HCT116 (cell line): ENCODE results near the gene MGRN1. TPM values are rescaled to one million over a fixed set of nuclear protein-coding genes. Genes with fewer than 3 reads are reported as not detected.

ENCODE experiments used
- ATAC-seq: fragments of 200-7000 bp; cut with Tn5 transposase; 2 replicates; pipeline ENCODE4 v1.9.1; 2020; ENCODE audit warnings: mild to moderate bottlenecking, moderate library complexity
- BruUV-seq: library from RNA; stranded (reverse); fragments of 400-500 nt; replicated peaks from 2 replicates; lab custom pipeline; 2021; lab: Mats Ljungman, UMichigan
- CTCF ChIA-PET: fragments of 300-600 bp; sonication (Branson Sonifier 250); formaldehyde crosslinking; loops from one replicate; lab custom pipeline; 2021; ENCODE audit warnings: antibody characterized with exemption; lab: Charles Lee
- POLR2A ChIA-PET: fragments of 300-600, 350-600 bp; sonication (Branson Sonifier 250); formaldehyde crosslinking; loops from one replicate; lab custom pipeline; 2021; ENCODE audit warnings: antibody characterized with exemption; lab: Charles Lee
- RAD21 ChIA-PET, 2 experiments: fragments of 300-600 bp; sonication (Branson Sonifier 250); formaldehyde crosslinking; loops; one replicate each; lab custom pipeline; 2023; ENCODE audit warnings: low total read pairs in 2 of 2; ENCODE audit not compliant: uncharacterized antibody in 2 of 2, unreplicated experiment in 2 of 2, low non-redundant PET in 1 of 2; lab: Charles Lee
- DNase-seq: peaks from one replicate; pipeline ENCODE4 v3.0.0-alpha.2; 2010; ENCODE audit warnings: low read depth, low spot score
- H2AFZ ChIP-seq: fragments of 200-600 bp; shearing (Covaris generic), sonication (generic); 2 replicates; pipeline ENCODE4 v1.6.1; 2017; ENCODE audit warnings: low read depth, mixed run types, mixed read lengths, antibody characterized with exemption, low read length; ENCODE audit not compliant: poor library complexity, severe bottlenecking
- H3K27ac ChIP-seq: 2 replicates; pipeline ENCODE4 v1.5.1; 2012; ENCODE audit warnings: low read depth, low read length
- H3K27me3 ChIP-seq: fragments of 200-600 bp; sonication (generic); 2 replicates; pipeline ENCODE4 v1.6.1; 2016; ENCODE audit warnings: mixed run types, low read length, mixed read lengths; ENCODE audit not compliant: insufficient read depth
- H3K36me3 ChIP-seq, 2 experiments: fragments of 200-500 bp in 1 of 2; fragments of 200-600 bp in 1 of 2; sonication (Bioruptor generic) in 1 of 2; sonication (generic) in 1 of 2; 2 replicates each; pipeline versions ENCODE4 v1.5.1 to v1.6.1; 2014 to 2016; ENCODE audit warnings: low read length in 2 of 2, inconsistent platforms in 1 of 2, mixed read lengths in 1 of 2, mixed run types in 1 of 2; ENCODE audit not compliant: insufficient read depth in 2 of 2, control insufficient read depth in 1 of 2
- H3K4me1 ChIP-seq, 2 experiments: fragments of 200-600 bp in 1 of 2; sonication (generic) in 1 of 2; 2 replicates each; pipeline versions ENCODE4 v1.5.1 to v1.6.1; 2012 to 2017; ENCODE audit warnings: low read length in 2 of 2, inconsistent platforms in 1 of 2, mild to moderate bottlenecking in 1 of 2, mixed read lengths in 1 of 2, mixed run types in 1 of 2, moderate library complexity in 1 of 2; ENCODE audit not compliant: insufficient read depth in 2 of 2, control insufficient read depth in 1 of 2
- H3K4me2 ChIP-seq: fragments of 200-600 bp; sonication (generic); 2 replicates; pipeline ENCODE4 v1.6.1; 2017; ENCODE audit warnings: mixed run types, low read length, mixed read lengths
- H3K4me3 ChIP-seq, 2 experiments: fragments of 200-600 bp in 1 of 2; sonication (generic) in 1 of 2; replicated peaks in 1 of 2; 2 replicates each; pipeline ENCODE4 v1.5.1; 2011 to 2016; ENCODE audit warnings: low read length in 2 of 2, control low read depth in 1 of 2, low read depth in 1 of 2, mild to moderate bottlenecking in 1 of 2, mixed read lengths in 1 of 2, mixed run types in 1 of 2
- H3K79me2 ChIP-seq: fragments of 200-600 bp; sonication (generic); 2 replicates; pipeline ENCODE4 v1.6.1; 2017; ENCODE audit warnings: mild to moderate bottlenecking, mixed run types, low read length, moderate library complexity, mixed read lengths; ENCODE audit not compliant: insufficient read depth
- H3K9ac ChIP-seq: fragments of 200-600 bp; sonication (generic); 2 replicates; pipeline ENCODE4 v1.6.1; 2016; ENCODE audit warnings: low read length, mixed read lengths
- H3K9me2 ChIP-seq: fragments of 200-600 bp; sonication (generic), shearing (Covaris generic); 2 replicates; pipeline ENCODE4 v1.6.1; 2017; ENCODE audit warnings: mixed run types, mild to moderate bottlenecking, moderate library complexity; ENCODE audit not compliant: insufficient read depth
- H3K9me3 ChIP-seq, 2 experiments: fragments of 200-500 bp in 1 of 2; fragments of 200-600 bp in 1 of 2; sonication (Bioruptor generic) in 1 of 2; sonication (generic) in 1 of 2; 2 replicates each; pipeline ENCODE4 v1.6.1; 2014 to 2017; ENCODE audit warnings: low read length in 2 of 2, mixed read lengths in 2 of 2, inconsistent platforms in 1 of 2, low read depth in 1 of 2, mild to moderate bottlenecking in 1 of 2, mixed run types in 1 of 2, moderate library complexity in 1 of 2; ENCODE audit not compliant: control insufficient read depth in 1 of 2, insufficient read depth in 1 of 2
- H4K20me1 ChIP-seq: fragments of 200-600 bp; sonication (generic), shearing (Covaris generic); 2 replicates; pipeline ENCODE4 v1.6.1; 2017; ENCODE audit warnings: mixed run types, mild to moderate bottlenecking, moderate library complexity; ENCODE audit not compliant: insufficient read depth
- CBX3 ChIP-seq: IDR thresholded peaks from 2 replicates; pipeline ENCODE4 v1.6.1; 2012; ENCODE audit warnings: low read depth
- EZH2phosphoT487 ChIP-seq: fragments of 200-600 bp; IDR thresholded peaks from 2 replicates; pipeline ENCODE4 v1.6.1; 2018; ENCODE audit warnings: antibody characterized with exemption, borderline replicate concordance
- SP1 ChIP-seq: IDR thresholded peaks from 2 replicates; pipeline ENCODE4 v1.6.1; 2012; ENCODE audit warnings: low read depth
- SRF ChIP-seq: IDR thresholded peaks from 2 replicates; pipeline ENCODE4 v1.6.1; 2012; ENCODE audit warnings: low read depth
- YY1 ChIP-seq: IDR thresholded peaks from 2 replicates; pipeline ENCODE4 v1.6.1; 2011; ENCODE audit warnings: low read length, low read depth, moderate library complexity, mild to moderate bottlenecking; ENCODE audit not compliant: insufficient replicate concordance; ENCODE audit errors: extremely low read depth
- intact Hi-C: fragments of 100-400 bp; cut with micrococcal nuclease; formaldehyde crosslinking; loops from 2 replicates; pipeline ENCODE4 v1.10.0; 2022
- total RNA-seq: library from RNA; stranded (reverse); gene quantifications from one replicate; pipeline ENCODE4 v1.2.1, GENCODE V29; 2021; ENCODE audit not compliant: unreplicated experiment

The MGRN1 gene
- total RNA-seq, 1 experiment from 2014 or later, result 50.6 TPM

DNA sequence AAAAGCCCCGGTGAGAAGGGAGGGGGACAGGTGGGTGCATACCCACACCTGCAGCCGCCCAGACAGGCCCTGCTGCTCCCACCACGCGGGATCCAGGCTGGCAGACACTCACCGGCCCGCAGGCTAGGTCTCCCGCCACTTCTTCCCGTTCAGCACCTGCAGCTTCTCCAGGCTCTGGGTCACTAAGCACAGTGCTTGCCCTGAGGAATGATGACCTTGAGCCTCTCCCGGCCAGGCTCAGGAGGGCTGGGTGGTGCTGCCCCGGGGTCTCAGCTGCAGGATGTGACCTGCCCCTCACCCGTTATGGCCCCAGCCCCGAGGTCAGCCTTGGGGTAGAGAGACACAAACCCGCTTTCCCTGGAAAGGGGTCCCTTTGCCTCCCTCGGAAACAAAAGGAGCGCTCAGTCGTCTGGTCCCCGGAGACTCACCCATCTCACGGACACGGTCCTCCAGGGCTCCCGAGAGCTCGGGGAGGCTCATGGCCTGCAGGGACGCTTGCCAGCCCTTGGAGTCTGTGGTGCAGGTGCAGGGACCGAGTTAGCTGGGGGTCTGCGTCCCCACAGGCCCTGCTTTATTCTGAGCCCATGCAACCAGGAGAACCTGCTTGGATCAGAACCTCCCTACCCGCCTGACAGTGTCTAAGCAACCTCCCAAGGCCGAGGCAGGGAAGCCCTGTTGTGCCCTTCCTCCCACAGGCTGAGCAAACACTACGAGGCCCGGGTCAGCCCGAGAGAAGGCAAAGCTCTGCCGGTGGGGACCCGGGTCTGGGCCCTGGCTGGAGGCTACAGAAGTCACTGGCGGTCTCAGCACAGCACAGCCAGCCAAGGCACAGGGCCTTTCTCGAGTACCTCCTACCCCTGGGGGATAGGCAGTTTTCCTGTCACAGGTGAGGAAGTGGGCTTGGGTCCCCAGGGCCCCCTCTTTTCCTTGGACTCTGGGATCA is 72.5 kb downstream of the MGRN1 start:
- no peak overlapping the region for H2AFZ ChIP-seq
- RAD21 ChIA-PET, result no interaction called here
- no peaks in the 10 kb centered on the region; the same call in 1 of the 2 replicates for H3K79me2 ChIP-seq
- CTCF ChIA-PET, result no interaction called here
- H3K9ac ChIP-seq, result no peak overlapping the region
- peaks cover 12% of the 10 kb centered on the region in 2 experiments; a peak in 3 of 4 replicates for H3K36me3 ChIP-seq
- peaks cover 8 to 16% of the 10 kb centered on the region in 2 experiments; a peak in 2 of 4 replicates for H3K4me1 ChIP-seq
- intact Hi-C loops, result no loop called here
- no peak for TF ChIP-seq YY1
- H3K9me2 ChIP-seq, result no peaks in the 10 kb centered on the region
- no TSS peak for BruUV-seq
- POLR2A ChIA-PET, result no interaction called here
- H4K20me1 ChIP-seq, result no peaks in the 10 kb centered on the region
- H3K27ac ChIP-seq, result no peak overlapping the region
- no peak overlapping the region for H3K4me2 ChIP-seq
- no peak for ATAC-seq
- no peak overlapping the region for H3K4me3 ChIP-seq
- H3K27me3 ChIP-seq, result no peaks in the 10 kb centered on the region
- no peaks in the 10 kb centered on the region for H3K9me3 ChIP-seq
- DNase-seq, result no peak

DNA sequence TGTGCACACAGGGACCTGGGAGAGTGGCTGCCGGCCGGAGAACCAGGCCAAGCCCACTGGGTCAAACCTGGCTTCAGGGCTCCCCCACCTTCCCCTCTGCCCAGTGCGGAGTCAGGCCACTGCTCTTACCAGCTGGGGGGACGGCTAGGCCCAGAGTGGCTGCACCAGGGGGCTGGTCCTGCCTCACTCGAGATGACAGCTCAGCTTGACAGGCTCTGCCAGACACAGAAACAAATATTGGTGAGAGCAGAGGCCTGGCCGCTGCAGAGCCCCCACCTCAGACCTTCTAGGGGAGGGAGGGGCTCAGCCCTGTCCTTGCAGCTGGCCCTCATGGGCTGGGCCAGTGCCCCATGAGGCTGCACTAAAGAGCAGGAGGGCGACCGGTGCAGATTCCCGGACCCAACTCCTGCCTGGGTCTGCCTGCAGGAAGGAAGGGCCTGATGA is 73.2 kb downstream of the MGRN1 start:
- no peak for DNase-seq
- Histone ChIP-seq H2AFZ (no peak overlapping the region), H3K4me2 (no peak overlapping the region), H3K4me1 (peaks cover 2 to 12% of the 10 kb centered on the region in 2 experiments; a peak in 2 of 4 replicates), H3K27me3 (no peaks in the 10 kb centered on the region), H3K9me3 (no peaks in the 10 kb centered on the region), H3K4me3 (no peak overlapping the region), H4K20me1 (no peaks in the 10 kb centered on the region), H3K79me2 (no peaks in the 10 kb centered on the region; the same call in 1 of the 2 replicates), H3K27ac (no peak overlapping the region), H3K36me3 (peaks cover 14 to 15% of the 10 kb centered on the region in 2 experiments; a peak in 3 of 4 replicates), H3K9me2 (no peaks in the 10 kb centered on the region), H3K9ac (no peak overlapping the region)
- ChIA-PET POLR2A (no interaction called here), RAD21 (no interaction called here), CTCF (no interaction called here)
- TF ChIP-seq CBX3 (no peak), EZH2phosphoT487 (no peak), SRF (no peak), SP1 (no peak)
- ATAC-seq, result no peak
- intact Hi-C loops, result no loop called here
- BruUV-seq, result no TSS peak
